Testis (tissue), 2 donors: ENCODE measurements around the gene CDH11.

Experiments
- CTCF ChIP-seq, 3 experiments: fragments of 450-650 bp in 2 of 3; fragments of 200-600 bp in 1 of 3; sonication (generic) in 1 of 3; IDR thresholded peaks; one replicate each; pipeline ENCODE4 v1.5.1; 2016 to 2019; ENCODE audit warnings: antibody characterized with exemption in 3 of 3, mild to moderate bottlenecking in 2 of 3, moderate library complexity in 1 of 3
- POLR2A ChIP-seq: fragments of 450-650 bp; IDR thresholded peaks from one replicate; pipeline ENCODE4 v1.6.1; 2017; ENCODE audit warnings: antibody characterized with exemption, mild to moderate bottlenecking, moderate library complexity

GRCh38 chr16:64900517-64900916 is 221.3 kb downstream of the CDH11 start:
- TF ChIP-seq CTCF (IDR thresholded peaks at IDR 0.05) (no peak), POLR2A (no peak)
